Esophagus squamous epithelium (tissue), 4 donors: ENCODE data around the gene STARD3.

Experiments used
- CTCF ChIP-seq, 6 experiments: fragments of 450-650 bp in 4 of 6; fragments of 200-600 bp in 2 of 6; sonication (generic) in 2 of 6; IDR thresholded peaks; one replicate each; pipeline ENCODE4 v1.5.1; 2016 to 2019; ENCODE audit warnings: antibody characterized with exemption in 6 of 6, mild to moderate bottlenecking in 4 of 6, moderate library complexity in 4 of 6
- POLR2A ChIP-seq, 4 donors: fragments of 450-650 bp; IDR thresholded peaks; one replicate each; pipeline ENCODE4 v1.6.1; 2017; ENCODE audit warnings: antibody characterized with exemption in 4 of 4, mild to moderate bottlenecking in 4 of 4, moderate library complexity in 3 of 4

- TF ChIP-seq POLR2A (IDR thresholded peaks at IDR 0.05) = no peak
- no peak for TF ChIP-seq CTCF (IDR thresholded peaks at IDR 0.05)
Observed at GRCh38 chr17:39617100-39617445, 19.9 kb upstream of the STARD3 start.
